GM12878 (cell line): ENCODE results near the gene LACTBL1. TPM values are rescaled to one million over a fixed set of nuclear protein-coding genes. Genes with fewer than 3 reads are reported as not detected.

ENCODE experiments used
- PRDM15 ChIP-seq: fragments of 450-650 bp; formaldehyde crosslinking; IDR thresholded peaks from 2 replicates; pipeline ENCODE4 v1.4.0; 2020; ENCODE audit warnings: mild to moderate bottlenecking, moderate library complexity
- polyA plus RNA-seq, 11 experiments: library from polyadenylated mRNA; depleted of rRNA in 4 of 11; unstranded in 6 of 11; stranded (reverse) in 5 of 11; fragments of >200 nt; fragmentation: Nextera tagmentation in 4 of 11; fragmentation: Illumina TruSeq in 1 of 11; extraction: Ambion mirVana in 4 of 11; extraction: Trizol in 1 of 11; gene quantifications; 1 replicate in 1 of 11; 2 replicates in 10 of 11; pipeline versions ENCODE4 v1.2.1 to v1.2.3, GENCODE V29; 2011 to 2016; ENCODE audit warnings: inconsistent platforms in 2 of 11, missing spikeins in 2 of 11, low read depth in 1 of 11
- total RNA-seq, 4 experiments: library from RNA; depleted of rRNA in 3 of 4; stranded (reverse); fragments of >200 nt in 3 of 4; fragmentation: Illumina TruSeq in 1 of 4; extraction: Trizol in 1 of 4; gene quantifications; 2 replicates each; pipeline versions ENCODE4 v1.2.1 to v1.2.3, GENCODE V29; 2013 to 2021

The LACTBL1 gene
- total and polyA plus RNA-seq, 10 of the 15 experiments (the other 5 are each of a cell fraction or from before 2014, with no cell fraction given), result 0.08 TPM; not detected in 9

GRCh38 chr1:22903113-22903512 lies 69.6 kb downstream of the LACTBL1 start (continued):
- no peak for TF ChIP-seq PRDM15 (CRISPR knock-in tag)

Other genes starting within 250 kb of the LACTBL1 start
- gene TEX46, start 43.0 kb upstream of the LACTBL1 start, total RNA-seq (2014; rRNA removed), result not detected in 2 replicates
- not detected in 2 replicates for gene TEX46, start 43.0 kb upstream of the LACTBL1 start, total RNA-seq (2014; rRNA removed; fragmentation: Illumina TruSeq; extraction: Trizol)
- not detected in 2 replicates for gene TEX46, start 43.0 kb upstream of the LACTBL1 start, total RNA-seq (2021)
- 0.23 TPM in 1 of 2 replicates, not detected in the other for gene TEX46, start 43.0 kb upstream of the LACTBL1 start, polyA plus RNA-seq (2011; rRNA removed)
- not detected in 2 replicates for gene TEX46, start 43.0 kb upstream of the LACTBL1 start, polyA plus RNA-seq (2014; fragmentation: Illumina TruSeq; extraction: Trizol)
- gene TEX46, start 43.0 kb upstream of the LACTBL1 start, polyA plus RNA-seq (2014; fragmentation: Nextera tagmentation; extraction: Ambion mirVana), result under 1 TPM in 1 of 2 experiments, not detected in 1; 0.42 TPM
- gene TEX46, start 43.0 kb upstream of the LACTBL1 start, polyA plus RNA-seq (2014; rRNA removed), result not detected in 2 replicates
- gene TEX46, start 43.0 kb upstream of the LACTBL1 start, polyA plus RNA-seq (2016; fragmentation: Nextera tagmentation; extraction: Ambion mirVana), result under 1 TPM in 1 of 2 experiments, not detected in 1; 0.48 TPM
- 118 and 139 TPM in 2 replicates for gene KDM1A, start 46.6 kb upstream of the LACTBL1 start, total RNA-seq (2014; rRNA removed)
- gene KDM1A, start 46.6 kb upstream of the LACTBL1 start, total RNA-seq (2014; rRNA removed; fragmentation: Illumina TruSeq; extraction: Trizol), result 111 and 117 TPM in 2 replicates
- gene KDM1A, start 46.6 kb upstream of the LACTBL1 start, total RNA-seq (2021), result 109 and 110 TPM in 2 replicates
- gene KDM1A, start 46.6 kb upstream of the LACTBL1 start, polyA plus RNA-seq (2011; rRNA removed), result 86.4 and 94.7 TPM in 2 replicates
- gene KDM1A, start 46.6 kb upstream of the LACTBL1 start, polyA plus RNA-seq (2014; fragmentation: Illumina TruSeq; extraction: Trizol), result 103 and 113 TPM in 2 replicates
- 10 to 100 TPM; 39.2 to 59.5 TPM for gene KDM1A, start 46.6 kb upstream of the LACTBL1 start, polyA plus RNA-seq (2014; fragmentation: Nextera tagmentation; extraction: Ambion mirVana)
- 99.6 and 108 TPM in 2 replicates for gene KDM1A, start 46.6 kb upstream of the LACTBL1 start, polyA plus RNA-seq (2014; rRNA removed)
- gene KDM1A, start 46.6 kb upstream of the LACTBL1 start, polyA plus RNA-seq (2016; fragmentation: Nextera tagmentation; extraction: Ambion mirVana), result 10 to 100 TPM; 75.1 to 90.2 TPM
- 13.8 and 15.5 TPM in 2 replicates for gene LUZP1, start 196.0 kb upstream of the LACTBL1 start, total RNA-seq (2014; rRNA removed)
- 17.1 and 17.5 TPM in 2 replicates for gene LUZP1, start 196.0 kb upstream of the LACTBL1 start, total RNA-seq (2014; rRNA removed; fragmentation: Illumina TruSeq; extraction: Trizol)
- gene LUZP1, start 196.0 kb upstream of the LACTBL1 start, total RNA-seq (2021), result 24.0 and 24.8 TPM in 2 replicates
- 10.6 and 12.2 TPM in 2 replicates for gene LUZP1, start 196.0 kb upstream of the LACTBL1 start, polyA plus RNA-seq (2011; rRNA removed)
- gene LUZP1, start 196.0 kb upstream of the LACTBL1 start, polyA plus RNA-seq (2014; fragmentation: Illumina TruSeq; extraction: Trizol), result 19.7 and 22.8 TPM in 2 replicates
- gene LUZP1, start 196.0 kb upstream of the LACTBL1 start, polyA plus RNA-seq (2014; fragmentation: Nextera tagmentation; extraction: Ambion mirVana), result 10 to 100 TPM; 11.3 to 17.1 TPM
- 11.3 and 11.7 TPM in 2 replicates for gene LUZP1, start 196.0 kb upstream of the LACTBL1 start, polyA plus RNA-seq (2014; rRNA removed)
- 10 to 100 TPM; 27.1 to 28.2 TPM for gene LUZP1, start 196.0 kb upstream of the LACTBL1 start, polyA plus RNA-seq (2016; fragmentation: Nextera tagmentation; extraction: Ambion mirVana)
- gene HTR1D, start 244.6 kb upstream of the LACTBL1 start, total RNA-seq (2014; rRNA removed), result not detected in 2 replicates
- gene HTR1D, start 244.6 kb upstream of the LACTBL1 start, total RNA-seq (2014; rRNA removed; fragmentation: Illumina TruSeq; extraction: Trizol), result not detected in 2 replicates
- not detected in 2 replicates for gene HTR1D, start 244.6 kb upstream of the LACTBL1 start, total RNA-seq (2021)
- 0.04 and 0.07 TPM in 2 replicates for gene HTR1D, start 244.6 kb upstream of the LACTBL1 start, polyA plus RNA-seq (2011; rRNA removed)
- not detected in 2 replicates for gene HTR1D, start 244.6 kb upstream of the LACTBL1 start, polyA plus RNA-seq (2014; fragmentation: Illumina TruSeq; extraction: Trizol)
- not detected for gene HTR1D, start 244.6 kb upstream of the LACTBL1 start, polyA plus RNA-seq (2014; fragmentation: Nextera tagmentation; extraction: Ambion mirVana)
- not detected in 2 replicates for gene HTR1D, start 244.6 kb upstream of the LACTBL1 start, polyA plus RNA-seq (2014; rRNA removed)
- gene HTR1D, start 244.6 kb upstream of the LACTBL1 start, polyA plus RNA-seq (2016; fragmentation: Nextera tagmentation; extraction: Ambion mirVana), result not detected